Skeletal muscle satellite cell (primary cell): ENCODE data around the gene SOCS6.

Experiments
- H3K27me3 ChIP-seq: 2 replicates; pipeline ENCODE4 v1.7.0; 2013; ENCODE audit warnings: low read length; ENCODE audit not compliant: control insufficient read depth, insufficient read depth
- H3K36me3 ChIP-seq: 2 replicates; pipeline ENCODE4 v1.7.0; 2013; ENCODE audit warnings: mild to moderate bottlenecking, control low read depth, low read length; ENCODE audit not compliant: insufficient read depth
- H3K4me1 ChIP-seq: 2 replicates; pipeline ENCODE4 v1.7.0; 2013; ENCODE audit warnings: low read length; ENCODE audit not compliant: control insufficient read depth, insufficient read depth
- H3K4me2 ChIP-seq: 2 replicates; pipeline ENCODE4 v1.7.0; 2013; ENCODE audit warnings: mild to moderate bottlenecking, low read length
- H3K4me3 ChIP-seq: 2 replicates; pipeline ENCODE4 v1.7.0; 2013; ENCODE audit warnings: low read length
- H3K9ac ChIP-seq: 2 replicates; pipeline ENCODE4 v1.7.0; 2013; ENCODE audit warnings: mild to moderate bottlenecking, low read depth, low read length, moderate library complexity
- H3K9me3 ChIP-seq: replicated peaks from 2 replicates; pipeline ENCODE4 v1.7.0; 2013; ENCODE audit warnings: mild to moderate bottlenecking, control low read depth, low read length

SOCS6 gene

GRCh38 chr18:70330887-70331286 lies 42.0 kb downstream of the SOCS6 start:
- Histone ChIP-seq H3K9ac (no peak overlapping the region), H3K4me3 (no peak overlapping the region), H3K4me2 (no peak overlapping the region), H3K9me3 (peaks cover 5% of the 10 kb centered on the region), H3K36me3 (peaks cover 4% of the 10 kb centered on the region), H3K27me3 (no peaks in the 10 kb centered on the region), H3K4me1 (peaks cover 32% of the 10 kb centered on the region)

GRCh38 chr18:70331456-70332097 lies 42.7 kb downstream of the SOCS6 start:
- no peak overlapping the region for H3K9ac ChIP-seq
- H3K4me2 ChIP-seq = no peak overlapping the region
- H3K4me1 ChIP-seq = peaks cover 33% of the 10 kb centered on the region
- no peak overlapping the region for H3K4me3 ChIP-seq
- H3K27me3 ChIP-seq = no peaks in the 10 kb centered on the region
- peaks cover 4% of the 10 kb centered on the region for H3K36me3 ChIP-seq
- peaks cover 5% of the 10 kb centered on the region for H3K9me3 ChIP-seq

GRCh38 chr18:70332694-70333093 lies 43.8 kb downstream of the SOCS6 start:
- Histone ChIP-seq H3K9ac (peak overlapping the region; percentile 54), H3K4me2 (no peak overlapping the region), H3K27me3 (no peaks in the 10 kb centered on the region), H3K4me3 (no peak overlapping the region), H3K36me3 (peaks cover 6% of the 10 kb centered on the region), H3K9me3 (peaks cover 5% of the 10 kb centered on the region), H3K4me1 (peaks cover 44% of the 10 kb centered on the region)

- Histone ChIP-seq H3K4me1 (peaks cover 45% of the 10 kb centered on the region), H3K4me2 (no peak overlapping the region), H3K36me3 (peaks cover 4% of the 10 kb centered on the region), H3K4me3 (no peak overlapping the region), H3K9ac (peak overlapping the region; percentile 54), H3K27me3 (no peaks in the 10 kb centered on the region), H3K9me3 (peaks cover 5% of the 10 kb centered on the region)
These were observed 44.5 kb downstream of the SOCS6 start for GRCh38 chr18:70333316-70333715.

DNA sequence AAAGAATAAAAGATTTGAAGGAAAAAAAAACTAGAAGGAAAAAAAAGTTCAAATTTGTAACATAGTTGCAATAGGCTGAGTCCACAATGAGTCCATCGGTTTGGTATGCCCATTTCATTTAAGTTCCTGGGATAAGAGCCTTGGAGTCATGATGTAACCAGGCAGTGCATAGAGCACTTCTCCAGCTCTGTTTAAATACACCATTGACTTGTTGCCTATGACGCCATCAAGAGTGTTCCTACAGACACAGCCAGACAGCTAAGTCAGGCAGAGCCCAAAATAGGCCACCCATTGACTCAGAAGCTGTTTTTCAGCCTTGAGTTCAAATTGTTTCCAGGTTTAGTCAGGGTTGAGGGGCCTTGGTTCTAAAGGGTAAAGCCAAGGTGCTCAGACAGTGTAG lies 44.9 kb downstream of the SOCS6 start:
- Histone ChIP-seq H3K4me3 (no peak overlapping the region), H3K4me2 (no peak overlapping the region), H3K27me3 (no peaks in the 10 kb centered on the region), H3K9ac (peak overlapping the region; percentile 54), H3K9me3 (peaks cover 5% of the 10 kb centered on the region), H3K36me3 (peaks cover 8% of the 10 kb centered on the region), H3K4me1 (peaks cover 41% of the 10 kb centered on the region)

DNA sequence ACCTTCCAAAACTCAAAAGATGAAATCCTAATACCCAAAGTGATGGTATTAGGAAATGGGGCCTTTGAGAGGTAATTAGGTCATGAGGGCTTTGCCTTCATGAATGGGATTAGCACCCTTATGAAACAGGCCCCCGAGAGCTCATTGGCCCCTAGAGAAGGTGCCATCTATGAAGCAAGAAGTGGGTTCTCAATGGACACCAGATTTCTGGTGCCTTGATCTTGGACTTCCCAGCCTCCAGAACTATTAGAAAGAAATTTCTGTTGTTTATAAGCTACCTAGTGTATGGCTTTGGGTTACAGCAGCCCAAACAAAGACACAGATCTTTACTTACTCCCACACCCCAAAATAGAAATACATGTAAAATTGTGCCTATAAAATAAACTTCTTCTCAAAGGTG lies 45.4 kb downstream of the SOCS6 start:
- peaks cover 36% of the 10 kb centered on the region for H3K4me1 ChIP-seq
- H3K4me3 ChIP-seq = no peak overlapping the region
- H3K4me2 ChIP-seq = no peak overlapping the region
- no peaks in the 10 kb centered on the region for H3K27me3 ChIP-seq
- peak overlapping the region; percentile 25 for H3K9ac ChIP-seq
- H3K9me3 ChIP-seq = peaks cover 5% of the 10 kb centered on the region
- H3K36me3 ChIP-seq = peaks cover 13% of the 10 kb centered on the region

- Histone ChIP-seq H3K27me3 (no peaks in the 10 kb centered on the region), H3K4me3 (no peak overlapping the region), H3K9ac (no peak overlapping the region), H3K36me3 (peaks cover 15% of the 10 kb centered on the region), H3K9me3 (peaks cover 5% of the 10 kb centered on the region), H3K4me2 (no peak overlapping the region), H3K4me1 (peaks cover 34% of the 10 kb centered on the region)
These were observed 46.0 kb downstream of the SOCS6 start for GRCh38 chr18:70334728-70335329.

GRCh38 chr18:70335892-70336726 lies 47.3 kb downstream of the SOCS6 start:
- Histone ChIP-seq H3K4me2 (no peak overlapping the region), H3K9me3 (peaks cover 5% of the 10 kb centered on the region), H3K36me3 (peaks cover 18% of the 10 kb centered on the region), H3K4me3 (no peak overlapping the region), H3K9ac (no peak overlapping the region), H3K27me3 (no peaks in the 10 kb centered on the region), H3K4me1 (peaks cover 34% of the 10 kb centered on the region)

GRCh38 chr18:70337139-70337972 lies 48.5 kb downstream of the SOCS6 start:
- Histone ChIP-seq H3K4me2 (peak overlapping the region; percentile 49), H3K9me3 (peaks cover 5% of the 10 kb centered on the region), H3K27me3 (no peaks in the 10 kb centered on the region), H3K4me3 (no peak overlapping the region), H3K4me1 (peaks cover 33% of the 10 kb centered on the region), H3K9ac (peak overlapping the region; percentile 37), H3K36me3 (peaks cover 18% of the 10 kb centered on the region)

DNA sequence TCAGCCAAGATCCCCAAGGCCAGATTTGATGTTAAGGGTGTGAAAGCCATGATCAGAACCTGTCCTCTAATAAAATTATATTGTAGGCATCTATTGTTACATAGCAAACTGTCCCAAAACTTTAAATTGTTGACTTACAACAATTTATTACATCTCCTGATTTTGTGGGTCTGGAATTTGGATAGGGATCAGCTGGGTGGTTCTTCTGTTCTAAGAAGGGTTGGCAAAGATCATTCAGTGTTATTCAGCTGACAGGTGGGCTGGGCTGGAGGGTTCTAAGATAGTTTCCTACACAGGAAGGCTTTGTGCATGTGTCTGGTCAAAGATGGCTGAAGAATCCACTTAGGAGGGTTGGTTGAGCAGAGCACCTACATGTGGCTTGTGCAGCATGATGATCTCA lies 50.0 kb downstream of the SOCS6 start:
- H3K4me2 ChIP-seq = no peak overlapping the region
- H3K36me3 ChIP-seq = peaks cover 18% of the 10 kb centered on the region

GRCh38 chr18:70339915-70340314 lies 51.1 kb downstream of the SOCS6 start:
- no peak overlapping the region for H3K9ac ChIP-seq
- H3K4me1 ChIP-seq = peaks cover 13% of the 10 kb centered on the region
- H3K27me3 ChIP-seq = no peaks in the 10 kb centered on the region
- H3K9me3 ChIP-seq = peaks cover under 1% of the 10 kb centered on the region
- H3K4me2 ChIP-seq = no peak overlapping the region
- H3K36me3 ChIP-seq = peaks cover 18% of the 10 kb centered on the region
- H3K4me3 ChIP-seq = no peak overlapping the region

More for the DNA sequence above, 50.0 kb downstream of the SOCS6 start:
- Histone ChIP-seq H3K27me3 (no peaks in the 10 kb centered on the region), H3K9ac (no peak overlapping the region), H3K9me3 (peaks cover 5% of the 10 kb centered on the region), H3K4me3 (no peak overlapping the region), H3K4me1 (peaks cover 20% of the 10 kb centered on the region)
